GM13977 (cell line): ENCODE data around the gene CCDC51.
A peak's percentile ranks its signal among the peaks of the same experiment; 100 is the strongest.

Experiments
- DNase-seq: peaks from one replicate; pipeline ENCODE4 v3.0.0; 2012; ENCODE audit warnings: low spot score
- in situ Hi-C: fragments of 300-500 bp; cut with MboI; formaldehyde crosslinking; loops from one replicate; pipeline ENCODE4 v1.12.0; 2022; ENCODE audit warnings: low sequenced_read_pairs, low pct_unique_long_range_greater_than_20kb, mixed read lengths, inconsistent platforms; ENCODE audit not compliant: unreplicated experiment
- TF ChIP-seq, protein P1 (sequence below): IDR thresholded peaks from 2 replicates; pipeline ENCODE4 v1.5.1; 2012; ENCODE audit warnings: mild to moderate bottlenecking, control low read depth; ENCODE audit not compliant: insufficient read depth; ENCODE audit errors: extremely low read depth, missing control alignments

The CCDC51 gene

DNA sequence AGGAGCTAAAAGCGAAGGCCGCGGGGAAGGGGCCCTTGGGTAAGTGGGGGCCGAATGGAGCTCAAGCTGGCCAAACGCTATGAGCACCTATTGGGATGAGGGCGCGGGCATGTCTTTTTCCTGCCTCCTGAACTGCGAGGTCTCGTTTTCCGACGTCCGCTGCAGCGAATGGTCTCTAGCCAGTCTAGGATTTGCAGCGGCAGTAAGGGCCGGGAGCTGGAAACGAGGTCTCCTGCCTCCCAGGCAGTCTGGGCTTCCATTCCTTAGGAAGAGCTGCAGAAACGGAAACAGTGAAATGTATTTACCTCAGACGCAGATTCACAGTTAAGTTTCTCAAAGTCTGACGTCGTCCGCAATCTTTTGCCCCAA is 655 bp upstream of the CCDC51 start:
- DNase-seq, result peak; percentile 19
- TF ChIP-seq, protein P1, sequence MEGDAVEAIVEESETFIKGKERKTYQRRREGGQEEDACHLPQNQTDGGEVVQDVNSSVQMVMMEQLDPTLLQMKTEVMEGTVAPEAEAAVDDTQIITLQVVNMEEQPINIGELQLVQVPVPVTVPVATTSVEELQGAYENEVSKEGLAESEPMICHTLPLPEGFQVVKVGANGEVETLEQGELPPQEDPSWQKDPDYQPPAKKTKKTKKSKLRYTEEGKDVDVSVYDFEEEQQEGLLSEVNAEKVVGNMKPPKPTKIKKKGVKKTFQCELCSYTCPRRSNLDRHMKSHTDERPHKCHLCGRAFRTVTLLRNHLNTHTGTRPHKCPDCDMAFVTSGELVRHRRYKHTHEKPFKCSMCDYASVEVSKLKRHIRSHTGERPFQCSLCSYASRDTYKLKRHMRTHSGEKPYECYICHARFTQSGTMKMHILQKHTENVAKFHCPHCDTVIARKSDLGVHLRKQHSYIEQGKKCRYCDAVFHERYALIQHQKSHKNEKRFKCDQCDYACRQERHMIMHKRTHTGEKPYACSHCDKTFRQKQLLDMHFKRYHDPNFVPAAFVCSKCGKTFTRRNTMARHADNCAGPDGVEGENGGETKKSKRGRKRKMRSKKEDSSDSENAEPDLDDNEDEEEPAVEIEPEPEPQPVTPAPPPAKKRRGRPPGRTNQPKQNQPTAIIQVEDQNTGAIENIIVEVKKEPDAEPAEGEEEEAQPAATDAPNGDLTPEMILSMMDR, result no peak
- in situ Hi-C loops, result no loop called here

DNA sequence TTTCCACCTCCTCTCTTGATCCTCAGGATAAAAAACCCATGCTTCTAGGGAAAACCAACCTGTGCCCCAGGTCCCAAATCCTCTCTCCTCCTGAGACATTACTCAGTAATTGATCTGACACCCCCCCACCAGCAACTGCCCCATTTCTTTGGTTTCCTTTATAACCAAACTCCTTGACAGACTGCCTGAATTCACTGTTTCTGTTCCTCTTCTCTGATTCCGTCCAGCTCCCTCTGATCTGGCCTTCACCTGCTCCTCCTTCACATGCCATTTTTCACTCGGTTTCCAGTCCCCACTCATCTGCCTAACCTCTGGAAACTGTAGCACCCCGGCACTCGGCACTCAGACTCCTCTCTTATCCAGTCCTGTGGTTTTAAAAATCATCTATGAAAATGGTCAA is 2.1 kb downstream of the CCDC51 start:
- in situ Hi-C loops, result loop anchor here (10.0 kb wide), 1 partner anchor 243 kb away; no protein-coding TSS in a partner anchor
- TF ChIP-seq, protein P1, result no peak
- no peak for DNase-seq

DNA sequence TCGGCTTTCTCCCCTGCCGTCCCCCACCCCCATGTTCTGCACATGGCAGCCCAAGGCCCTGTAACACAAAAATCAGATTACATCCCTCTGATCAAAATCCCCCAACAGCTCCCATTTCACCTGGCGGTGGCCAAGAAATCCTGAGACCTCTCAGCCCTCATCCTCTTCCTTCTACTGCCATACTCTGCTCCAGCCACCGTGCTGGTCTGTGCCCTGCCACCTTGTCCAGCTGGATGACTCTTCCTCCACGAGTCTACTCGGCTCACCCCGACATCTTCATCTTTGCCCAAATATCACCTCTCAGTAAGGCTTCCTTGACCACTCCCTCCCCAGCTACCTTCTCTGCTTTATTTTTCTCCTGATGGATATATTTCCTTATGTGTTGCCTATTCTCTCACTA is 3.1 kb downstream of the CCDC51 start:
- in situ Hi-C loops, result loop anchor here (10.0 kb wide), 1 partner anchor 242 kb away; no protein-coding TSS in a partner anchor
- DNase-seq, result no peak

DNA sequence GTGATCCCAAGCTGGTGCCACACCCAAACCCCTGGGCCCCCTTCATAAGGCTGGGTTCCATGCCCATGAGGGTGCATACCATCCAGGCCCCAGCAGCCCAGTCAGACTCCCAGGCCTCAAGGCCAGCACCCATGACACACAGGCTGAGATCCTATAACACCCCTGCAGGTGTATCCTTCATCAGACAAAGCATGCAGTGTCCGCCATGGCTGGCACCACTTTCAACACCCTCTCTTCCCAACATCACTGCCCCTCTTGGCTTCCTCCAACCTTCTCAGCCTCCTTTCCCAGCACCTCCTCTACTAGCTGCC is 3.5 kb downstream of the CCDC51 start:
- TF ChIP-seq, protein P1, result no peak
- in situ Hi-C loops, result loop anchor here (10.0 kb wide), 1 partner anchor 242 kb away; no protein-coding TSS in a partner anchor
- no peak for DNase-seq

More for the DNA sequence above, 3.1 kb downstream of the CCDC51 start:
- TF ChIP-seq, protein P1, result no peak

DNA sequence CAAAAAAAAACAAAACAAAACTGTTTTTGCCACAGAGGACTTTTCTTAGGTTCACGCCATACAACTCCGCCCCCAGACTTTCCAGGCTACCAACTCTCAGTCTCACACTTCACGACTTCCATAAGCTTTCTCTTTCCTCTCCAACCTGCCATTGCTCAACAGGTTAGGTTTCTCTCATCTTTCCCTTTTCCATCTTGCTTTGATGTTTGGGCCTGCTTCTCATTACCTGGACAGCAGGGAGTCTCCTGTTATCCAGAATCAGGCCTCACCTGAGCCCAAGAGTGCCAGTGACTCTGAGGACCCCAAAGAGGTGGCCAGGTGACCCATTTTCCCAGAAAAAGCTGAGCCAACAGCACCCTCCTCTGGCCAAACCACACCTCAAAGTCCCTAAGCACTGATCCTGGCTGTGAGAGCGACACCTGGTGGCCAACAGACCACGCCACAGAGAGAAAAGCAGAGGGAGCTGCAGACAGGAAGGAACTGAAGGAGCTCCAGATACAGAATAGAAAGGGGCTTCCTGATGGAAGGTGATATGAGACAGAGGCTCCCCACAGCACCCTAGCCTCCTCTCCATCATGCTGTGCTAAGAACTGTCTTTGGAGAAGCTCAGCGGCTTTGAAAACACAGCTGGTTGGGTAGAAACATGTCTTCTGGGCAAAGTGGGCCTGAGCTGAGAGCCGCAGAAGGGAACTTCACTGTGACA is 4.0 kb downstream of the CCDC51 start:
- DNase-seq, result peak; percentile 87
- TF ChIP-seq, protein P1, result peak; percentile 100
- in situ Hi-C loops, result loop anchor here (10.0 kb wide), 1 partner anchor 241 kb away; no protein-coding TSS in a partner anchor

DNA sequence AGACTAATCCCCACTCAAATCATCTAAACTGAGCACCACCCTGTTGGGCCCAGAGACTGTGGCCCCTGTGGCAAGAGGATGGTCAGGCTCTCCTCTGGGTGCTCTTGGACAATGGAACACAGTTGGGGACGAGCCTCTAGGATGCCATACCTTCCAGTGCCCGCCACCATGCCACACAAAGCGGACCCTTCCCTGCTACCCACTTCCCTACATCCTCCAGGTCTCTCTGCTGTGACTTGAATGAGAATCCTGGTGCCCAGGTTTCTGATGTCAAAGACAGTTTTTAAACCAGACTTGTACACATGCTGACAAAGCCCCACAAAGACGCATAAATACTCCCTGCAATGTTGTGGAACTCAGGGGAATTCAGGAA is 4.7 kb downstream of the CCDC51 start:
- DNase-seq, result peak; percentile 8
- in situ Hi-C loops, result loop anchor here (10.0 kb wide), 1 partner anchor 240 kb away; no protein-coding TSS in a partner anchor

More for the DNA sequence above, 4.7 kb downstream of the CCDC51 start:
- TF ChIP-seq, protein P1, result no peak
